ENCODE data around the gene SH3GL1.

The SH3GL1 gene

GRCh38 chr19:4389064-4389375, 11.3 kb downstream of the SH3GL1 start:
- no peak for DNase-seq (ENCODE audit: low read depth)
- no peak for TF ChIP-seq CTCF (conservative IDR thresholded peaks at IDR 0.05; ENCODE audit: low read depth, low read length)
- H3K4me3 ChIP-seq (ENCODE audit: low read length), result no peak overlapping the region

- no peak for TF ChIP-seq CTCF (conservative IDR thresholded peaks at IDR 0.05; ENCODE audit: low read depth, low read length)
- H3K4me3 ChIP-seq (ENCODE audit: low read length), result no peak overlapping the region
- no peak for DNase-seq (ENCODE audit: low read depth)
Observed at GRCh38 chr19:4388337-4389063, 11.8 kb downstream of the SH3GL1 start.

GRCh38 chr19:4386041-4386782, 14.1 kb downstream of the SH3GL1 start:
- H3K4me3 ChIP-seq (ENCODE audit: low read length), result no peak overlapping the region
- TF ChIP-seq CTCF (conservative IDR thresholded peaks at IDR 0.05; ENCODE audit: low read depth, low read length), result no peak
- DNase-seq (ENCODE audit: low read depth), result no peak

- DNase-seq (ENCODE audit: low read depth), result no peak
- no peak overlapping the region for H3K4me3 ChIP-seq (ENCODE audit: low read length)
- TF ChIP-seq CTCF (conservative IDR thresholded peaks at IDR 0.05; ENCODE audit: low read depth, low read length), result no peak
Observed at GRCh38 chr19:4385291-4386040, 14.9 kb downstream of the SH3GL1 start.

- DNase-seq (ENCODE audit: low read depth), result no peak
- H3K4me3 ChIP-seq (ENCODE audit: low read length), result no peak overlapping the region
- no peak for TF ChIP-seq CTCF (conservative IDR thresholded peaks at IDR 0.05; ENCODE audit: low read depth, low read length)
Observed at GRCh38 chr19:4380254-4380727, 20.1 kb downstream of the SH3GL1 start.

GRCh38 chr19:4379383-4380253, 20.7 kb downstream of the SH3GL1 start:
- no peak for DNase-seq (ENCODE audit: low read depth)
- TF ChIP-seq CTCF (conservative IDR thresholded peaks at IDR 0.05; ENCODE audit: low read depth, low read length), result no peak
- H3K4me3 ChIP-seq (ENCODE audit: low read length), result no peak overlapping the region

Measured in retinal pigment epithelial cell (primary cell).